ENCODE data around the gene TMEFF2.

The TMEFF2 gene

GRCh38 chr2:192064459-192064858, 130.3 kb downstream of the TMEFF2 start:
- DNase-seq (ENCODE audit: low read depth): no peak

- DNase-seq (ENCODE audit: low read depth): no peak
These were observed 134.6 kb downstream of the TMEFF2 start for GRCh38 chr2:192060161-192060560.

- DNase-seq (ENCODE audit: low read depth): no peak
These were observed 135.5 kb downstream of the TMEFF2 start for GRCh38 chr2:192059266-192059665.

GRCh38 chr2:192053921-192054320, 140.8 kb downstream of the TMEFF2 start:
- DNase-seq (ENCODE audit: low read depth): no peak

GRCh38 chr2:192051533-192051932, 143.2 kb downstream of the TMEFF2 start:
- no peak for DNase-seq (ENCODE audit: low read depth)

- no peak for DNase-seq (ENCODE audit: low read depth)
These were observed 145.4 kb downstream of the TMEFF2 start for GRCh38 chr2:192049362-192049761.

GRCh38 chr2:192047315-192048107, 147.2 kb downstream of the TMEFF2 start:
- DNase-seq (ENCODE audit: low read depth): no peak

- DNase-seq (ENCODE audit: low read depth): no peak
These were observed 150.2 kb downstream of the TMEFF2 start for GRCh38 chr2:192044496-192044895.

GRCh38 chr2:192043216-192043870, 151.4 kb downstream of the TMEFF2 start:
- no peak for DNase-seq (ENCODE audit: low read depth)

- DNase-seq (ENCODE audit: low read depth): no peak
These were observed 152.6 kb downstream of the TMEFF2 start for GRCh38 chr2:192042126-192042525.

GRCh38 chr2:192038110-192038509, 156.6 kb downstream of the TMEFF2 start:
- DNase-seq (ENCODE audit: low read depth): no peak

- no peak for DNase-seq (ENCODE audit: low read depth)
These were observed 158.8 kb downstream of the TMEFF2 start for GRCh38 chr2:192035731-192036442.

- no peak for DNase-seq (ENCODE audit: low read depth)
These were observed 163.9 kb downstream of the TMEFF2 start for GRCh38 chr2:192030856-192031255.

- DNase-seq (ENCODE audit: low read depth): no peak
These were observed 164.4 kb downstream of the TMEFF2 start for GRCh38 chr2:192030289-192030688.

GRCh38 chr2:192029089-192029488, 165.6 kb downstream of the TMEFF2 start:
- no peak for DNase-seq (ENCODE audit: low read depth)

GRCh38 chr2:192026825-192027120, 168.0 kb downstream of the TMEFF2 start:
- DNase-seq (ENCODE audit: low read depth): no peak

GRCh38 chr2:192026059-192026824, 168.5 kb downstream of the TMEFF2 start:
- DNase-seq (ENCODE audit: low read depth): no peak

GRCh38 chr2:192025637-192026036, 169.1 kb downstream of the TMEFF2 start:
- no peak for DNase-seq (ENCODE audit: low read depth)

- DNase-seq (ENCODE audit: low read depth): no peak
These were observed 171.7 kb downstream of the TMEFF2 start for GRCh38 chr2:192023006-192023405.

- DNase-seq (ENCODE audit: low read depth): no peak
These were observed 176.9 kb downstream of the TMEFF2 start for GRCh38 chr2:192017844-192018243.

GRCh38 chr2:192016265-192016664, 178.5 kb downstream of the TMEFF2 start:
- DNase-seq (ENCODE audit: low read depth): no peak

GRCh38 chr2:192013211-192013610, 181.5 kb downstream of the TMEFF2 start:
- DNase-seq (ENCODE audit: low read depth): no peak
